22Rv1 (cell line): ENCODE data around the gene ACE.

Source experiments
- CTCF ChIP-seq: fragments of 450-650 bp; IDR thresholded peaks from 2 replicates; pipeline ENCODE4 v1.5.1; 2017; ENCODE audit warnings: mild to moderate bottlenecking
- ZFX ChIP-seq: fragments of 450-650 bp; IDR thresholded peaks from 2 replicates; pipeline ENCODE4 v1.6.1; 2017; ENCODE audit warnings: antibody characterized with exemption, borderline replicate concordance

GRCh38 chr17:63516910-63517824 lies 40.3 kb downstream of the ACE start:
- TF ChIP-seq CTCF: no peak
- no peak for TF ChIP-seq ZFX
